GM13977 (cell line): ENCODE measurements around the gene ICA1L.
"Not testable (repeated sequence)": the region's sequence is repeated elsewhere in the genome, so short reads cannot be mapped to it uniquely, and the experiment has no call there.

Experiments used
- DNase-seq: peaks from one replicate; pipeline ENCODE4 v3.0.0; 2012; ENCODE audit warnings: low spot score
- CTCF ChIP-seq: IDR thresholded peaks from 2 replicates; pipeline ENCODE4 v1.5.1; 2012; ENCODE audit warnings: mild to moderate bottlenecking, control low read depth; ENCODE audit not compliant: insufficient read depth; ENCODE audit errors: extremely low read depth, missing control alignments
- in situ Hi-C: fragments of 300-500 bp; cut with MboI; formaldehyde crosslinking; loops from one replicate; pipeline ENCODE4 v1.12.0; 2022; ENCODE audit warnings: low sequenced_read_pairs, low pct_unique_long_range_greater_than_20kb, mixed read lengths, inconsistent platforms; ENCODE audit not compliant: unreplicated experiment

The ICA1L gene

GRCh38 chr2:202909394-202910192 lies 38.0 kb upstream of the ICA1L start:
- TF ChIP-seq CTCF, result no peak
- no peak for DNase-seq
- in situ Hi-C loops, result no loop called here

DNA sequence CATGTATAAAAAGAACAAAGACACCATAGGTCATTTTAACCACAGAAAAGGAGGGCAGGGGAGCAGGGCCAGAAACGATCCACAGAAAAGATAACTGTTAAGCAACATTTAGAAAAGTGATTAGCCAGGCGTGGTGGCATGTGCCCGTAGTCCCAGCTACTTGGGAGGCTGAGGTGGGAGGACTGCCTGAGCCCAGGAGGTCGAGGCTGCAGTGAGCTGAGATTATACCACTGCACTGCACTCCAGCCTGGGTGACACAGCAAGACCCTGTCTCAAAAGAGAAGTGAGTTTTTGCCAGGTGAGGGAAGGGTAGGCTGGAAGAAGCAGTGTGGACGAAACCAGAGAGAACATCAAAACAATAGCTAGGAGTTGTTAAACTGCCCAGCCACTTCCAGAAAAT lies 36.6 kb upstream of the ICA1L start:
- in situ Hi-C loops, result no loop called here
- no peak for DNase-seq
- no peak for TF ChIP-seq CTCF

DNA sequence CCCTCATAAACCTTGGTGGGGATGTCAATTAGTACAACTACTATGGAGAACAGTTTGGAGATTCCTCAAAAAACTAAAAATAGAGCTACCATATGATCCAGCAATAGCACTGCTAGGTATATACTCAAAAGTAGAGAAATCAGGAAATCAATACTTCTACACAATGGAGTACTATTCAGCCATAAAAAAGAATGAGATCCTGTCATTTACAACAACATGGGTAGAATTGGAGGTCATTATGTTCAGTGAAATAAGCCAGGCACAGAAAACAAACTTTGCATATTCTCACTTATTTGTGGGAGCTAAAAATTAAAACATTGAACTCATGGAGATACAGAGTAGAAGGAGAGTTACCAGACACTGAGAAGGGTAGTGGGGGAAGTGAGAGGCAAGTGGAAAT lies 33.9 kb upstream of the ICA1L start:
- DNase-seq, in situ Hi-C loops: not testable (repeated sequence)

GRCh38 chr2:202885190-202885589 lies 13.6 kb upstream of the ICA1L start:
- in situ Hi-C loops, result no loop called here
- no peak for DNase-seq
- no peak for TF ChIP-seq CTCF

DNA sequence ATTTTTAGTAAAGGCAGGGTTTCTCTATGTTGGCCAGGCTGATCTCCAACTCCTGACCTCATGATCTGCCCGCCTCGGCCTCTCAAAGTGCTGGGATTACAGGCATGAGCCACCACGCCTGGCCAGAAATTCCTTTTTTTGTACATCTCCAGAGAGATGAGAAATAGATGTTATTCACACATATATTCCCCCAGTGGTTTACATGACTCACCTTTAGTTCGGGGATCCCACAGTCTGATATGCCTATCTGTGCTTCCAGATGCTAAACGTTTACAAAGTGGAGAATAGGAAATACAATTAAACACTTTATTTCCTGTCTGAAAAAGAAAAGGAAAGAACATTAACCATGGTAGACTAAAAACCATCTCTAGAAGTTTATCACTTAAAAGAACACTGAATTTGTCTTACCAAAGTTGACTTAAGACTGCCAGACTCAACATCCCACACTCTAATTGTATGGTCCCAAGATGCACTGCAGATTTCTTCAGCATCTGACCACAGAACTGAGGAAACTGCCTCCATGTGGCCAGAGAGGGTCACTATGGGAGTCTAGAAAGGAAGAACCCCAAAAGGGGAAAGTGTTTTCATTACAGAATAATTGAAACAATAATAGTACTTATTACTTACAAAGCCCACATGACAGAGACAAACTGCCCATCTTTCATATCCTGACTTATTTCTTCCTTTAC lies 12.6 kb upstream of the ICA1L start:
- in situ Hi-C loops, result no loop called here
- DNase-seq, result no peak
- no peak for TF ChIP-seq CTCF

GRCh38 chr2:202881570-202881969 lies 10.0 kb upstream of the ICA1L start:
- TF ChIP-seq CTCF, result no peak
- DNase-seq, result no peak
- in situ Hi-C loops, result no loop called here

DNA sequence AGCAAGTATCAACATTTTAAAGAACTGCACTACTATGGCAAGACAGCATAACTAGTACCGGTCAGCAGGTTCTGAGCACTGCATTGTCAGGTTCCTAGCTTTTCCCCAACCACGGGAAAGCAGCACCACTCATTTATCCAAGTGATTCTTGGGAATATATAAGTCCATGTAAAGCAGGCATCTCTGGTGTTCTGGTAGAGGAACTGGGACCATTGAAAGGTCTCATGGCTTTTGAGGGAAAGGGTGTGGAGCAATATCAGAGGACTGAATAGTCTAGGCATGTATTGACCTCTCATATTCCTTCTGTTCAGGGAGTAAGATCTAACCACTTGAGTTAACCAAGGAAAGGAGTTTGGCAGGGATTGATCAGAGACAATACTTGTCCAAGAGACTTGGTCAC lies 6.1 kb upstream of the ICA1L start:
- no peak for DNase-seq
- TF ChIP-seq CTCF, result no peak
- in situ Hi-C loops, result no loop called here
